Right atrium auricular region (tissue), 2 donors: ENCODE measurements around the gene MXRA8. TPM values are rescaled to one million over a fixed set of nuclear protein-coding genes. Genes with fewer than 3 reads are reported as not detected.

Experiments used
- DNase-seq: peaks from one replicate; pipeline ENCODE4 v3.0.0-alpha.2; 2019; ENCODE audit warnings: low spot score
- H3K27ac ChIP-seq, 2 donors: fragments of 200-600 bp; sonication (generic); 1 replicate in 1 of 2; 2 replicates in 1 of 2; pipeline ENCODE4 v1.5.1; 2016 to 2019
- H3K27me3 ChIP-seq, 2 donors: fragments of 200-600 bp; sonication (generic); one replicate each; pipeline versions ENCODE4 v1.5.1 to v1.6.0; 2017 to 2019
- H3K36me3 ChIP-seq: fragments of 200-600 bp; sonication (generic); one replicate; pipeline ENCODE4 v1.5.1; 2016
- H3K4me1 ChIP-seq, 2 donors: fragments of 200-600 bp; sonication (generic); one replicate each; pipeline versions ENCODE4 v1.5.1 to v1.6.0; 2017 to 2019
- H3K4me3 ChIP-seq, 2 donors: fragments of 200-600 bp; sonication (generic); 1 replicate in 1 of 2; 2 replicates in 1 of 2; pipeline ENCODE4 v1.5.1; 2017 to 2019; ENCODE audit warnings: mild to moderate bottlenecking in 1 of 2, moderate library complexity in 1 of 2
- H3K9me3 ChIP-seq, 2 donors: fragments of 200-600 bp; sonication (generic); one replicate each; pipeline ENCODE4 v1.5.1; 2019
- total RNA-seq, 2 donors: library from RNA; depleted of rRNA; stranded (reverse); fragments of >200 nt; gene quantifications; one replicate each; pipeline ENCODE4 v1.1.0, GENCODE V29; 2016
- TF ChIP-seq, protein P1 (sequence below), 2 donors: fragments of 200-600 bp; sonication (generic); IDR thresholded peaks; one replicate each; pipeline ENCODE4 v1.5.1; 2019; ENCODE audit warnings: antibody characterized with exemption in 2 of 2

MXRA8 gene
- total RNA-seq, 2 donors from 2014 or later, result 53.4 to 58.6 TPM

DNA sequence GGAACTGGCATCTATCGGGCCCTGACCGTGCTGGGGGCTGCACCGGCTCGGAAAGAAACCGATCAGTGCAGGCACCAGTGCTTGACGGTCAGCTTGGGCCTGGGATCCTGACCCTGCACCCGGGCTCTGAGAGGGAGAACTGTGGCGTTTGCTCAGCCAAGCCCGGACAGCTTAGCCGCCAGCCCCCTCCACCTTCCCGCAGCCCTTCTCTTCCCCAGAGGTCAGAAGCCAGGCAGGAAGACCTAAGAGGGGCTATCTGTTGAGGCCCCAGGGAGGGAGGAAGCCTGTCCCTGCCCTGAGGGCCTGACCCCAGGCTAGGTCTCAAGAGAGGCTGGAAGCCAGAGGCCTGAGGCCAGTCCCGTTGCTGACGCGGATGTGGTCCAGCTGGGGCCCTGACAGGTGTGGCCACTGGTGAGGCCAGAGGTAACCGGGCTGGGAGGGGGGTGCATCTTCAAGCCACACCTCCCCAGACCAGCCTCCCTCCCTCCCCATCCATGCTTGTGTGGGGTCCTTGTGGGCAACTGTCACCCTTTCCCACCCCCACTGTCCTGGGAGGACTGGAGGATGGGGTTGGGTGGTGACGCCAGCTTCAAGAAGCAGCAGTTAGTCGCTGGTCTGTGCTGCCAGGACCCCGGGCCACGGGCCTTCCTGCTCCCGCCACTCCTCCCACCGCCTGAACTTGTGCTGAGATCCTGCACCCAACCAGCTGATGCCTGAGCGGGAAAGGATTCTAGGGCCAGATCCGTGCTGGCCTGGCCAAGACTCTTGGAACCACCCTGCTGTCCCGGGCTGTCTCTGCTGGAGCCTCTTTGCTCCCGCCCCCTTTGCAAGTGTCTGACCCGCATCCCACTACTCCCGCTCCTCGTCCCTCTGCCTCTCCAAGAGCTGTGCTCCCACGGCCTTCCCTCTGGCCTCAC lies 6.6 kb downstream of the MXRA8 start:
- peak; percentile 77 for DNase-seq
- H3K9me3 ChIP-seq, result no peaks in the 10 kb centered on the region
- H3K4me1 ChIP-seq, result peaks cover 0 to 75% of the 10 kb centered on the region in 2 donors
- peaks cover 6 to 19% of the 10 kb centered on the region in 2 donors for H3K27me3 ChIP-seq
- H3K4me3 ChIP-seq, result no peak overlapping the region
- H3K36me3 ChIP-seq, result peaks cover 8% of the 10 kb centered on the region
- peak overlapping the region; percentile 49 to 61 for H3K27ac ChIP-seq
- TF ChIP-seq, protein P1, sequence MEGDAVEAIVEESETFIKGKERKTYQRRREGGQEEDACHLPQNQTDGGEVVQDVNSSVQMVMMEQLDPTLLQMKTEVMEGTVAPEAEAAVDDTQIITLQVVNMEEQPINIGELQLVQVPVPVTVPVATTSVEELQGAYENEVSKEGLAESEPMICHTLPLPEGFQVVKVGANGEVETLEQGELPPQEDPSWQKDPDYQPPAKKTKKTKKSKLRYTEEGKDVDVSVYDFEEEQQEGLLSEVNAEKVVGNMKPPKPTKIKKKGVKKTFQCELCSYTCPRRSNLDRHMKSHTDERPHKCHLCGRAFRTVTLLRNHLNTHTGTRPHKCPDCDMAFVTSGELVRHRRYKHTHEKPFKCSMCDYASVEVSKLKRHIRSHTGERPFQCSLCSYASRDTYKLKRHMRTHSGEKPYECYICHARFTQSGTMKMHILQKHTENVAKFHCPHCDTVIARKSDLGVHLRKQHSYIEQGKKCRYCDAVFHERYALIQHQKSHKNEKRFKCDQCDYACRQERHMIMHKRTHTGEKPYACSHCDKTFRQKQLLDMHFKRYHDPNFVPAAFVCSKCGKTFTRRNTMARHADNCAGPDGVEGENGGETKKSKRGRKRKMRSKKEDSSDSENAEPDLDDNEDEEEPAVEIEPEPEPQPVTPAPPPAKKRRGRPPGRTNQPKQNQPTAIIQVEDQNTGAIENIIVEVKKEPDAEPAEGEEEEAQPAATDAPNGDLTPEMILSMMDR (IDR thresholded peaks at IDR 0.05), result no peak

DNA sequence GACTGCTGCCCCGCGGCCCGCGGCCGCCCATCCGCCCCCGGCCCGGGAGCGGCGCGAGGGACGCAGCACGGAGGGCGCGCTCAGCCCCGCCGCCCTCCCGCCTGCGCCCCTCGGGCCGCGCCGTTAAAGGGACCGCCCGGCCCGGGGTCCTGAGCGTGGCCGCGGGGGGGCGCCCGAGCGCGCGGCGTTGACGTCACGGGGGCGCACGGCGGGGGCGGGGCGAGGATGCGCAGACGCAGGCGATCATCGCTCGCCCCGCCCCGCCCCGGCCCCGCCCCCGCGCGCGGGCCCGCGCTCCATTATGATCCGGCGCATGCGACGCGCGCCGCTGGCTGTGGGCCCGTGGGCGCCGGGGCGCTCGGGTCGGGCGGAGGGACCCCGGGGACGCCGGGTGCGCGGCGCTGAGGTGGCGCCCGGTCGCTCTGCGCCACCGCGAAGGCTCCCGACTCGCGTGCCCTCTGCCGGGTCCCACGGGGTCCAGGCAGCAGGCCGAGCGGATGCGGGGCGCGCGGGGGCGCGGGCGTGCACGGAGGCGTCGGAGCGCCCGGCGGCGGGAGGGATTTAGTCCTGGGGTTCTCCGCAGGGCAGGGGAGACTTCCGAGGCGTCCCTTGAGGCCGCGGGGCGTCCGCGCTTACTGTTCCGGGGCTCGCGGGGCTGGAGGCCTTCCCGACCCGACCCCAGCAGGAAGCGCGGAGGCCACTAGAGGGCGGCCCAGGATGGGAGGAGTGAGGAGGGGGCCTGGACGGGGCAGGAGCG lies 8.9 kb downstream of the MXRA8 start, which contains the start of gene DVL1:
Gene DVL1, minus strand, starts transcription at position 163 of the 757 bp plus-strand sequence. CDS start 353 bp downstream, outside the sequence.
- DNase-seq, result no peak
- H3K4me3 ChIP-seq, result peak within 1 kb of the TSS; percentile 77 to 78
- peak within 1 kb of the TSS; percentile 85 to 92 for H3K27ac ChIP-seq
- H3K9me3 ChIP-seq, result no peaks in the 10 kb centered on the region
- H3K36me3 ChIP-seq, result peaks cover 6% of the 10 kb centered on the region
- H3K4me1 ChIP-seq, result peaks cover 0 to 75% of the 10 kb centered on the region in 2 donors
- TF ChIP-seq, protein P1 (IDR thresholded peaks at IDR 0.05), result peak in 1 of 2 donors; percentile 67
- peaks cover 6 to 9% of the 10 kb centered on the region in 2 donors for H3K27me3 ChIP-seq

DNA sequence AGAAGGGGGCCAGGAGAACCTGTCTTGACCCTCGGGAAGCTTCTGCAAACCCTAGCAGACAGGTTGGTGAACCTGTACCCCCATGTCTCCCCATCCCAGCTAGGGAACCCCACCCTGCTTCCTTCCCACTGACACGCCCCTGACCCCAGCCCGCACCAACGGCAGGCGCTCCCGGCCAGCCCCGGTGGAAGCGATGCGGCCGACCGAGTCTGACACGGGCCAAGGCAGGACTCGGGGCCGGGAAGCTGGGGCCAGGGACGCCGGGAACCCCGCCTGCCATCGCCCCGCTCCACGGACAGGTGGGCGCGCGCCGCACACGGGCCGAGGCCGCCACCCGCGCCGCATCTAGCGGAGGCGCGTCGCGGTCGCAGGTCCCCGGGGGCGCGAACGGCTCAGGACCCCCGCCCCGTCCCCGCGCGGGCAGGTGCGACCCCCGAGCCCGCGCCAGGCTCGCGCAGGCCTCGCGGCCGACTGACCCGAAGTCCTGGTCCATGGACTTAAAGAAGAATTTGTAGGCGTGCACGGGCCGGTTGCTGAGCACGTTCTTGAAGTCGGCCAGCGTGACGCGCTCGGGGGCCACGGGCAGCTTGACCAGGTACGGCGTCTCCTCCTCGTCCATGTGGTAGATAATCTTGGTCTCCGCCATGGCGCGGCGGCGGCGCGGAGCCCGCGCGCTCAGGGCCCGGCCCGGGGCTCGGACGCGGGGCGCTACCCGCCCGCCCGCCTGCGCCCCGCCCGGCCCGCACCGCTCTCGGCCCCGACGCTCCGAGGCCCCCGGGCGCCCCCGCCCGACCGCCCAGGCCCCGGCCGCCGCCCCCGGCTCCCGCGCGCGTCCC lies 9.7 kb downstream of the MXRA8 start:
- peak overlapping the region; percentile 63 to 80 for H3K27ac ChIP-seq
- no peaks in the 10 kb centered on the region for H3K9me3 ChIP-seq
- peak overlapping the region; percentile 57 to 60 for H3K4me3 ChIP-seq
- TF ChIP-seq, protein P1 (IDR thresholded peaks at IDR 0.05), result no peak
- no peak for DNase-seq
- H3K4me1 ChIP-seq, result peaks cover 0 to 71% of the 10 kb centered on the region in 2 donors
- peaks cover 0 to 1% of the 10 kb centered on the region in 2 donors for H3K27me3 ChIP-seq
- no peaks in the 10 kb centered on the region for H3K36me3 ChIP-seq

DNA sequence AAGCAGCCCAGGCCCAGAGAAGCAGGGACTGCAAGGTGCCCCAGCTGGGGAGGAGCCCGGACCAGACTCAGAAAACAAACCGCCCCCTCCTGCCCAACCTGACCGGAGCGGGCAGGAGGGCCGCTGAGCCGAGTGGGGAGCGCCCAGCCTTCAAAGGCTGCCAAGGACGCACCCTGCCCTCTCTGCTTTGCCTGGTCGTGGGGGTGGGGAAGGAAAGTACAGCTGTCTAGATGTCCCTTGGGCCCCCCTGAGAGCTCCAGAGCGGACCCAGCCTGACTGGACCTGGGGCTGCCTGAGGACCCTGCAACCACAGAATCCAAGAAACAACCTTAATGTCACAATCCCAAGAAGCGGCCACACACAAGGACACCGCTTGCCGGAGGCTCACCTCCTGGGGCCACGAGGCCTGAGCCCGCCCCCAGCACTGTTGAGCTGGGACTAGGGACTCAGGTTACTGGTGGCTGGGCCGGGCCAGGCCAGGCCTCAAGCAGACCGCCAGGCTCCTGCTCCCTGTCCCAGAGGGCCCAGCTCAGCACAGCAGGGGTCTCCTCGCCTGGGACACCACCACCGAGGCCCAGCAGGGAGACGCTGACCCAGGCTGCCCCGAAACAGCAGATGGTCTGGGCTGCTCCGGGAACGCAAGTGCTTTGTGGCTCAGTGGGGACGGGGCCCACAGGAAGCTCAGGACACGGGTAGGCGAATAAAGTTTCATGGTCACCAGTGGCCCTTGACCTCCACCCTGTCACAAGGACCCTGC lies 10.5 kb downstream of the MXRA8 start:
- no peaks in the 10 kb centered on the region for H3K9me3 ChIP-seq
- H3K27ac ChIP-seq, result peak overlapping the region; percentile 63 to 80
- no peaks in the 10 kb centered on the region for H3K27me3 ChIP-seq
- TF ChIP-seq, protein P1 (IDR thresholded peaks at IDR 0.05), result no peak
- H3K36me3 ChIP-seq, result no peaks in the 10 kb centered on the region
- DNase-seq, result no peak
- peaks cover 0 to 63% of the 10 kb centered on the region in 2 donors for H3K4me1 ChIP-seq
- H3K4me3 ChIP-seq, result peak overlapping the region; percentile 57 to 60
